ENCODE results near the gene CTNNA1.

GRCh38 chr5:138895918-138896317, 142.7 kb downstream of the CTNNA1 start:
- no peak for TF ChIP-seq ZNF274 (IDR thresholded peaks at IDR 0.05; ENCODE audit: low read depth, low read length)
- TF ChIP-seq YY1 (IDR thresholded peaks at IDR 0.05; ENCODE audit: insufficient read depth, insufficient read length), result no peak
